ENCODE data around the gene BIN2.
"Not testable (repeated sequence)": the region's sequence is repeated elsewhere in the genome, so short reads cannot be mapped to it uniquely, and the experiment has no call there.

The BIN2 gene

DNA sequence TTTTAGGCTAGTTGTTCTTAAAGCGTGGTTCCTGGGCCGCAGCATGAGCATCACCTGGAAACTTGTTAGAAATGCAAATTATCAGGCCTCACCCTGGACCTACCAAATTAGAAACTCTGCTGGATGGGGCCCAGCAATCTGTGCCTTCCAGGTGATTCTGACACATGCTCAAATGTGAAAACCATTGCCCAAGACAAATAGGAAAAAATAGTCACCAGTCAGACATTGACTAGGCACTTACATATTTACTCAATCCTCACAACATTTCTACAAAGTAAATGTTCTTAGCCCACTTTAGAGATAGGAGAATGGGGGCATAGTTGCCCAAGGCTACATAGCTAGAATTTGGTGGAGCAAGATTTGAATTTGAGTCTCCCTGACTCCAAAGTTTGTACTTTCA lies 19.2 kb upstream of the BIN2 start:
- no peak for DNase-seq

- DNase-seq = no peak
Measured at GRCh38 chr12:51342416-51342815, 18.4 kb upstream of the BIN2 start.

DNA sequence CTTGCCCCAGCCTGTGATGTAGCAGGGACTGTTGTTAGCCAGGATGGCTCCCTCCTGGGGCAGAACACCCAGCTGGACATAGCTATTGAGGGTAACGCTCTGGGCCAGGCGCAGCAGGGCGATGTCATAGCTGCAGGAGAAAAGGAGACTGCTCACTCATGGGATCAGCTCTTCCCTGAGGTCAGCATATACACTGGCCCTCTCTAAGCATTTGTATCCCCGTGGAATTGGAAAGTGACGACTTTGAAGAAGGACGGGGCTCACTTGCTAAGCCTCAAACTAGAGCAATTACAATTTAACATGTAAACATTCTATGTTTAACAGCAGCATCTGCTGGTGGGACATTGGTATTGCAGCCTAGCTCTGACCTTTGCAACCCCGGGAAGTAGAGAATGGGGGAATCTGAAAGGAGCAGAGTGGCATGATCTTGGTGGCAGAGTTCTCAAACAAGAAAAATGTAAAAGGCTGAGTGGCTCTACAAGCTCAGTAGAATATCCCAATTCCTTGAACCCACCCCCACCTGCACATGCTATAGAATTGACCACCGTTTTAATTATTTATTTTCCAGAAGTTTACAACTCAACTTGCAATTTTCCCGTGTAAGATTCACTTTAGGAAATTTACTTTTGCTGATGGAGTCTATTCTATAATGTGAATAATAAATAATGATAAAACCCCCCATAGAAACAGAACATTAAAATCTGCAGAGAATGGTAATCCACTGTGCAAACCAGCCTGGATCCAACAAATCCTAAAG lies 17.5 kb upstream of the BIN2 start:
- DNase-seq = peak; percentile 87

DNA sequence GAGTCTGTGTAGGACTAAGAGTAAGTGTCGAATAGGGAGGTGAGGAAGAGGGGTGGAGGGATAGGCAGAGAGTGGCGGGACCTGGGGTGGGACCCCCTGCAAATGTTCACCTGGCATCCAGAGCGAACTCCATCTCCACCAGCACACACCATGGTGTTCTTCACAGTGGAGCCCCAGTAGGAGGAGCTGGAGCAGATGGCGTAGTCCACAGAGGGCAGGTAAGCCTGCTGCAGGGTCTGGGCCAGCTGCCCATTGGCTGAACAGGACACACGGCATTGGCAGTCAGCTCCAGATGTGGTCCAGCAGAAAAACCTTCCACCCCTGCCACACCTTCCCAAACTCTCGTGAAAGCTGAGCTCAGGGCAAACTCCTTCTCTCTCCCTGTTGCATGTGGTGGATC lies 15.8 kb upstream of the BIN2 start:
- no peak for DNase-seq

- DNase-seq = not testable (repeated sequence)
Measured at GRCh38 chr12:51337336-51337735, 13.4 kb upstream of the BIN2 start.

DNA sequence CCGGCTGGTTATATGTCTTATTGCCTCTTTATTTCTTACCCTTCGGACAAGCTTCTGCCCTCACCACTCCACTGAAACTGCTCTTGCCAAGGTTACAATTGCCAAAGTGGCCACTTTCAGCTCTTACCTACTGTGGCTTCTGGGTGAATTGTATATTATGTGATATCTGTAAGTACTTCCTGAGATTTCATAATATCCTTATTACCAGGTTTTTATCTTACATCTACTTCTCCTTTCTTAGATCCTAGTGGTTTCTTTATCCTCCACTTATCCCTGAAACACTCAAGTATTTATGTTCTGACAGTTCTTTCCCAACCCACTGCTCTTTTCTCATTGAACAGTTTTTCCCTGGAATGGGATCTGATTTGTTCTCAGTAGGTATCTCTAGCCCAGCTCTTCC lies 12.0 kb upstream of the BIN2 start:
- no peak for DNase-seq

GRCh38 chr12:51334764-51335163 lies 10.8 kb upstream of the BIN2 start:
- DNase-seq = no peak

DNA sequence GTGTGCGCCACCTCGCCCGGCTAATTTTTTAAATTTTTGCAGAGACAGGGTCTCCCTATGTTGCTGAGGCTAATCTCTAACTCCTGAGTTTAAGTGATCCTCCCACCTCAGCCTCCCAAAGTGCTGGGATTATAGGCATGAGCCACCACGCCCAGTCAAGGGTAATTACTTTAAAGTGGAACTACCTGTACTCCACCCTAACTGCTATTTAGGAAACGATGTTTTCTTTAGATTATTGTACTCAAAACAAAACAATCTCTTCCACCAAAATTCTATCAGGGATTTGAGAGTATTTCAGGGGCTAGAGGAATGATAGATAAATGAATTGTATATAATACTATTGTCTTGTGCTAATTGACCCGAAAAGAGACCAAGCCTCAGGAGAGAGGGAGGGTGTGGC lies 9.6 kb upstream of the BIN2 start:
- no peak for DNase-seq

DNA sequence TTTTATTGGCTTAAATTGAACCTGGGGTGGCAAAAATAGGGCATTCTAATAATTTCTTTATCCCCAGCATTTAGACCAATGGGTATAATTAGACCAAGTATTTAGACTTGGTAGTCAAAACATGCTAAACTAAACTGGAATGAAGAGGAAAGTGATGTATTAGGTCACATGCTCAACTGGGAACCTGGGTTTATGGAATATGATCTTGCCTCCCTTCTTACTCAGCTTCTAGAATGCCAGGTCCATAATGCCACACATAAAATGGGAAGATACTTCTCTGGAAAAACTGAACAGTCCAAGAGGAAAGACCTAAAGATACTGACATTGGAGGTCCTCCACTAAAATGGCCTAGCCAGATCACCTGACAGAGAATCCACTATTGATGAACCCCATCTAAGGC lies 6.2 kb upstream of the BIN2 start:
- DNase-seq = no peak

GRCh38 chr12:51329742-51330141 lies 5.8 kb upstream of the BIN2 start:
- no peak for DNase-seq

DNA sequence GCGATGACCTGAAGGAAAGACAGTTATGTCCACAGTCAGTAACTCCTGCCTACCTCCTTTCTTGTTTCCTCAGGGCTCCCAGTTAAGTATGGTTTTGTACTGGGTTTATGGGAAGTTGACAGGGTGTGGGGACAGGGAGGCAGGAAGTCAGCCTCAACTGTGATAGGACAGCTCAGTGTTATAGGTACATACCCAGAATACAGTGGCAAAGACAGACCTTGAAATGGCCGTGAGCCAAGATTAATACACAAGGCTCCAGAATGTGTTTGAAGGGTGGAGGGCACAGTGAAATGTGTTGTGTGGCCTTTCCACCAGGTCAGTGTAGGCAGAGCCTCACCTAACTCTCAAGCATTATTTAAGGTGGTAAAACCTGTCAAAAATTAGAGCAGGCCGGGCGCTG lies 4.6 kb upstream of the BIN2 start:
- no peak for DNase-seq

GRCh38 chr12:51326698-51327439 lies 2.9 kb upstream of the BIN2 start:
- DNase-seq = peak; percentile 45

DNA sequence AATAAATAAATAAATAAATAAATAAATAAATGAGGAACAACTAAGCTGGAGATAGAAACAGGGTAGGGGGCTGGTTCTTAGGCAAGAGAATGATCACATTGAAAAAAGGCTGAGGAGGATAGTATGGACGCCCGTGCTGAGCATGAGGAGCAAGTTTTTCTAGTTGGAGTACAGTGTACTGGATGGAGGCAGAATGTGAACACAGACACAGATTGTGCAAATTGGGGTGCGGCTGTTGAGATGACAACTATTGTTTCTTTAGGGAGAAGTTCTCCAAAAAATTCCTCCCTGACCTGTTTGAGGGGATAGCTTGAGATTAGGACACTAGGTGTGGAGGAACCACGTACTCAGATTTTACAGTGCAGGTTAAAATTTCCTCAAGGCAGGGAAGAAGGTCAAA lies 979 bp upstream of the BIN2 start:
- no peak for DNase-seq

GRCh38 chr12:51323317-51323960 lies 535 bp downstream of the BIN2 start:
- peak; percentile 80 for DNase-seq

- peak; percentile 30 for DNase-seq
Measured at GRCh38 chr12:51322452-51322851, 1.5 kb downstream of the BIN2 start.

DNA sequence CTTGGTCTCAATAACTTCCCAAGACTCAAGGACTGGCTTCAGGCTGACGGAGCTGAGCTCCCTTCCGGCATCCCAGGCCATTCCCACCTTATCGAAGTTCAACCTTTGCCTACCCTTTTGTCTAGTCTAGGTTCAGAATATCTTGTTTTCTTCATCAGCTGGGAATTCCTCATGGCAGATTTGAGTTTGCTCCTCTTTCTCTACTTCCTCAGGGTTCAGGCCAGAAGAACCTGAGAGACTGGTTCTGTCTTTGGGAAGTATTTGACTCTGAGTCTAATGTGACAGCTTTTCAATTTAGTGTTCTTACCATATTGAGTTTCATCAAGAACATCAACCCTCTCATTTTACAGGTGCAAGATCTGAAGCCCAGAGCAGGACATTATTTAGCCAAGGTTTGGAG lies 2.1 kb downstream of the BIN2 start:
- no peak for DNase-seq

GRCh38 chr12:51320695-51321320 lies 3.2 kb downstream of the BIN2 start:
- DNase-seq = peak; percentile 47

DNA sequence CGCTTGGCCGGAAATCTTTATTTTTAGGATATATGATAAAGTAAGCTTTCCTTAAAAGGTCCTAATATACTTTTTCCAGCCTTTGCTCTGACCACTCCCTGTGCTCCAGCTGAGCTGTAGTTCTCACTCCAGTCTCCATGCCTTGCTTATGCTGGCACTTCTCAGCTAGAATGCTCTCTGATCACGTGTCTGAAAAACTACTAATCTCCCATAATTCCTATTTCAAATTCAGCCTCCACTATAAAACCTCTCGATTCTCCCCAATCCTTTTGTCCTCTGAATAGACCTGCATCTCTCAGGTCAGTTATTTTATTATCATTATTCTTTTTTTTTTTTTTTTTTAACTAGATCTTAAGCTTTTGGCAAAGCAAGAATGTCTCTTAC lies 3.7 kb downstream of the BIN2 start:
- DNase-seq = no peak

DNA sequence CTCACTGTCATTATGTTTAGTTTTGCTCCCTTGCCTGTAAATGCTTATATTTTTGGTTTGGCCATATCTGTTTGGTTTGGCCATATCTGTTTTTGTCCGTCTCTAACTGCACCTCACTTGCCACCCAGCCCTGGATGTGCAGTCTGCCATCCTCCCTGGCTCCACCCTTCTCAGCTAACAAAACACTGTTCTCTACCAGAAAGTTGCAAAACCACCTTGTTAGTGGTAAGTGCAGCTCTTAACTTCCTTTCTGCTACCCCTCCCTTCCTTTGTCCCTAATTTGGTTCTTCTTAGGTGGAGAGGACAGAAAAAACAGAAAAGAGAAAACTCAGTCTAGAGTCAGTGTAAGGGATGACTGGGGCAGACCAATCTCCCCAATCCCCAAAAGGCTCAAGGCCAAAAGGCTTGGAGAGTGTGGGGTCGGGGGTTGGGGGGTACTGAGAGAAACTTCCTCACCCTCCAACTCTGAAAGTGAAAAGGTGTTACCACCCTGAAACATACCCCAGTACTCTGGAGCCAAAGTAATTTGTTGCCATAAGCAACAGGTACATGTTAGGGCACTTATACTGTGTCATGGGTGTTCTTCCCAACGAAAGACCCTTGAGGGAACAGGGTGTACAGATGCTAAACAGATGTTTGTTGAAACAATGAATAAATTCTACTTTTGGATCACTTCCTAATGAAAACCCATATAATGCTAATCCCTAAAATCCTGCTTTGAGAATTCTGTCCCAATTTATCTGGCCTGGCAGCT lies 5.0 kb downstream of the BIN2 start:
- peak; percentile 76 for DNase-seq

DNA sequence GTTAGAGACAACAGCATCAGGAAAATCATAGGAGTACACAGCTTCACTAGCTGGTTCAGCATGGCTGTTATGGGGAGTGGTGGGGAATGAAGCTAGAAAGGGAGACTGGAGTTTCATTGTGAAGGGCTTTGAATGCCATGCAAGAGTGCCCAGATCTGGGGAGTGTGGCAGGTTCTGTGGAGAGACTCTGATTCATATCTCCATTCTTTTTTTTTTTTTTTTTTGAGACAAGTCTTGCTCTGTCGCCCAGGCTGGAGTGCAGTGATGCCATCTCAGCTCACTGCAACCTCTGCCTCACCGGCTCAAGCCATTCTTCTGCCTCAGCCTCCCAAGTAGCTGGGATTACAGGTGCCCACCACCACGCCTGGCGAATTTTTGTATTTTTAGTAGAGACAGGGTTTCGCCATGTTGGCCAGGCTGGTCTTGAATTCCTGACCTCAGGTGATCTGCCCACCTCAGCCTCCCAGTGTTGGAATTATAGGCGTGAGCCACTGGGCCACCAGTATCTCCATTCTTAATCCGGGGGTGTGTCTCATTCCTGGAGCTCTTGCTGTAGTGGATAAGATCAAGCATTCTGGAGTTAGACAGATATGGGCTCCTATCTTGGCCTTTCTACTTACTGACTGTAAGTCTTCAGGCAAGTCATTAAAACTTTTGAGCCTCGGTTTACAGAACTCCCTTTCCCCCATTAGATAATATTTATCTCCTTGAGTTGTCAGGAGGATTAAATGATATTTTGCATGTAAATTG lies 5.7 kb downstream of the BIN2 start:
- not testable (repeated sequence) for DNase-seq

DNA sequence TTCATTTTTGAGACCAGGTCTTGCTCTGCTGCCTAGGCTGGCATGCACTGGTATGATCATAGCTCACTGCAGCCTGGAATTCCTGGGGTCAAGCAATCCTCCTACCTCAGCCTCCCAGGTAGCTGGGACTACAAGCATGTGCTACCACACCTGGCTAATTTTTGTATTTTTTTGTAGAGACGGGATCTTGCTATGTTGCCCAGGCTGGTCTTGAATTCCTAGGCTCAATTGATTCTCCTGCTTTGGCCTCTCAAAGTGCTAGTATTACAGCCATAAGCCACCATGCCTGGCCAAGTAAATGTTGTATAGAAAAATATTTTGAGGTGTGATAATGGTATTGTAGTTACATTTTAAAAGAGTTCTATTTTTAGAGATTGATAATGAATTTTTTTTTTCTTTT lies 12.6 kb downstream of the BIN2 start:
- no peak for DNase-seq
